AG09319 (cell line): ENCODE data around the gene AATK.
"Not testable (repeated sequence)": the region's sequence is repeated elsewhere in the genome, so short reads cannot be mapped to it uniquely, and the experiment has no call there.

ENCODE experiments used
- DNase-seq: peaks from one replicate; pipeline ENCODE4 v3.0.0-alpha.2; 2010; ENCODE audit warnings: low read depth; ENCODE audit errors: extremely low read depth
- CTCF ChIP-seq: IDR thresholded peaks from 2 replicates; pipeline ENCODE4 v1.5.1; 2011; ENCODE audit warnings: low read depth, mild to moderate bottlenecking, inconsistent platforms, low read length, moderate library complexity

Gene AATK

GRCh38 chr17:81148986-81149533, 17.0 kb downstream of the AATK start:
- DNase-seq, result no peak
- TF ChIP-seq CTCF, result no peak

GRCh38 chr17:81148571-81148970, 17.4 kb downstream of the AATK start:
- TF ChIP-seq CTCF, result no peak
- no peak for DNase-seq

GRCh38 chr17:81147701-81148100, 18.3 kb downstream of the AATK start:
- no peak for TF ChIP-seq CTCF
- DNase-seq, result no peak

- not testable (repeated sequence) for DNase-seq
These were observed 19.8 kb downstream of the AATK start for GRCh38 chr17:81146208-81146607.

- DNase-seq, result no peak
- TF ChIP-seq CTCF, result no peak
These were observed 21.6 kb downstream of the AATK start for GRCh38 chr17:81144423-81144781.

- TF ChIP-seq CTCF, result no peak
- no peak for DNase-seq
These were observed 22.2 kb downstream of the AATK start for GRCh38 chr17:81143717-81144422.

- no peak for TF ChIP-seq CTCF
- no peak for DNase-seq
These were observed 22.9 kb downstream of the AATK start for GRCh38 chr17:81143200-81143527.
